ENCODE results near the gene ZNRF3.

ZNRF3 gene

DNA sequence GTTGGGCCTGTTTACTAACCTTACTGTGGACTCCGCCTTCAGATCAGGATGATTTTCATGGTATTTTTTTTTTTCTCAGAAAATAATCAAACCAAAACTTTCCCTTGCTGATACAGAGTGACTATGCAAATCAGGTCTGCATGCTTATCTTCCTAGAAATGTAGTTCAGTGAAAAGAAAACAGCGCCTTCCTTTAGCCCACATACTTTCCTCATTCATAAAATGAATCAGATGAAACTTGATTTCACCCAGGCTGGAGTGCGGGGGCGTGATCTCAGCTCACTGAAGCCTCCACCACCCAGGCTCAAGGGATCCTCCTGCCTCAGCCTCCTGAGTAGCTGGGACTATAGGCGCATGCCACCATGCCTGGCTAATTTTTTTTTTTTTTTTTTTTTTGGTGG lies 26.0 kb downstream of the ZNRF3 start:
- H3K27me3 ChIP-seq (ENCODE audit: low read length) = no peaks in the 10 kb centered on the region
- TF ChIP-seq EZH2phosphoT487 (conservative IDR thresholded peaks at IDR 0.05; ENCODE audit: low read length) = no peak
- TF ChIP-seq CTCF (IDR thresholded peaks at IDR 0.05; ENCODE audit: insufficient read depth, low read length, poor library complexity, severe bottlenecking) = no peak
- H3K4me3 ChIP-seq (ENCODE audit: insufficient read depth, low read length, poor library complexity, severe bottlenecking) = no peak overlapping the region
- 0 out of 2 replicates have a peak, but pooled peaks cover 4% of the 10 kb centered on the region for H4K20me1 ChIP-seq (ENCODE audit: low read depth, low read length)
- H2AFZ ChIP-seq (ENCODE audit: low read depth, low read length, severe bottlenecking) = no peak overlapping the region
- H3K36me3 ChIP-seq (ENCODE audit: low read length) = no peaks in the 10 kb centered on the region
- no peak overlapping the region for H3K27ac ChIP-seq (ENCODE audit: low read depth, low read length)
- H3K9me2 ChIP-seq (replicated peaks; ENCODE audit: insufficient read depth, low read length) = no peaks in the 10 kb centered on the region
- H3K79me2 ChIP-seq (ENCODE audit: insufficient read depth, low read length) = no peaks in the 10 kb centered on the region
- no peak overlapping the region for H3K4me2 ChIP-seq (ENCODE audit: low read depth, low read length, poor library complexity, severe bottlenecking)
- no peak overlapping the region for H3K9ac ChIP-seq (ENCODE audit: low read length)
- H3K9me3 ChIP-seq (ENCODE audit: insufficient read depth, low read length) = no peaks in the 10 kb centered on the region
- H3F3A ChIP-seq (ENCODE audit: insufficient read depth) = no peaks in the 10 kb centered on the region

DNA sequence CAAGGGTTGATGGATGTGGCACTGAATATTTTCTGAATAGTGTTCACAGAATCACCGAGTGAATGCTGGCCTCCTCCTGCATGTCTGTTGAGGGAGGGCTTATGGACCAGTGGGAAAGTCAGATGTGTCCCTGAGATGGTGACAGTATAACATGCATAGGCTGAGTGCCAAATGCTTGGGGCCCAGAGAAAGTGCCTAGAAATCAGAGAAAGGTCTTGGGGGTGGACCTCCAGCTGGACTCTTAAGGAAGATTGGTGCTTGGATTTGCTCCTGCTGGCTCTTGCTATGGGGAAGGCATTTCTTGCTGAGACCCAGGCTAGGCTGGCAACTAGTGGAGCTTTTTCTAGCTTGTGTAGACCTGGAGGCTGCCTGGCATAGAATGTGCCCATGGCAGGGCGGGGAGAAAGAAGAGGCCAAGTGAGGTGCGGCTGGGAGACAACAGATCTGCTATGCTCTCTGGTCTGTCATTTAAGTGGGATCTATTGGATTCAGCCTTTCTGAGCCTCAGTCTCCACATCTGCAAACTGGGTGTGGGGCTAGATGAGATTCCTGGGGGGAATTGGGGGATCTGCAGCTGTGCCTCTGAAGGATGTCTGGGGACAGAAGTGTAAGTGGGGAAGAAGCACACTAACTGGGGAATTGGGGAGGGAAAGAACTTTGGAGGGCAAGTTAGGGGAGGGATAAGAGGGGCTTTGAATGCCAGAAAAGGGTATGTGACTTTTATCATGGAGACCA lies 27.4 kb downstream of the ZNRF3 start:
- no peak for TF ChIP-seq CTCF (IDR thresholded peaks at IDR 0.05; ENCODE audit: insufficient read depth, low read length, poor library complexity, severe bottlenecking)
- TF ChIP-seq EZH2phosphoT487 (conservative IDR thresholded peaks at IDR 0.05; ENCODE audit: low read length) = no peak
- H3F3A ChIP-seq (ENCODE audit: insufficient read depth) = no peaks in the 10 kb centered on the region
- no peak overlapping the region for H3K9ac ChIP-seq (ENCODE audit: low read length)
- H3K79me2 ChIP-seq (ENCODE audit: insufficient read depth, low read length) = no peaks in the 10 kb centered on the region
- H3K4me3 ChIP-seq (ENCODE audit: insufficient read depth, low read length, poor library complexity, severe bottlenecking) = no peak overlapping the region
- H2AFZ ChIP-seq (ENCODE audit: low read depth, low read length, severe bottlenecking) = no peak overlapping the region
- no peaks in the 10 kb centered on the region for H3K36me3 ChIP-seq (ENCODE audit: low read length)
- 0 out of 2 replicates have a peak, but pooled peaks cover 4% of the 10 kb centered on the region for H4K20me1 ChIP-seq (ENCODE audit: low read depth, low read length)
- no peaks in the 10 kb centered on the region for H3K27me3 ChIP-seq (ENCODE audit: low read length)
- no peaks in the 10 kb centered on the region for H3K9me2 ChIP-seq (replicated peaks; ENCODE audit: insufficient read depth, low read length)
- no peak overlapping the region for H3K4me2 ChIP-seq (ENCODE audit: low read depth, low read length, poor library complexity, severe bottlenecking)
- H3K27ac ChIP-seq (ENCODE audit: low read depth, low read length) = no peak overlapping the region
- H3K9me3 ChIP-seq (ENCODE audit: insufficient read depth, low read length) = no peaks in the 10 kb centered on the region

GRCh38 chr22:28911304-28911690 lies 27.9 kb downstream of the ZNRF3 start:
- Histone ChIP-seq H3K36me3 (ENCODE audit: low read length) (no peaks in the 10 kb centered on the region), H4K20me1 (ENCODE audit: low read depth, low read length) (0 out of 2 replicates have a peak, but pooled peaks cover 4% of the 10 kb centered on the region), H3K9me2 (replicated peaks; ENCODE audit: insufficient read depth, low read length) (no peaks in the 10 kb centered on the region), H3K9ac (ENCODE audit: low read length) (no peak overlapping the region), H3K9me3 (ENCODE audit: insufficient read depth, low read length) (no peaks in the 10 kb centered on the region), H2AFZ (ENCODE audit: low read depth, low read length, severe bottlenecking) (no peak overlapping the region), H3K4me3 (ENCODE audit: insufficient read depth, low read length, poor library complexity, severe bottlenecking) (no peak overlapping the region), H3K27me3 (ENCODE audit: low read length) (no peaks in the 10 kb centered on the region), H3K4me2 (ENCODE audit: low read depth, low read length, poor library complexity, severe bottlenecking) (no peak overlapping the region), H3F3A (ENCODE audit: insufficient read depth) (no peaks in the 10 kb centered on the region), H3K27ac (ENCODE audit: low read depth, low read length) (no peak overlapping the region), H3K79me2 (ENCODE audit: insufficient read depth, low read length) (no peaks in the 10 kb centered on the region)
- no peak for TF ChIP-seq CTCF (IDR thresholded peaks at IDR 0.05; ENCODE audit: insufficient read depth, low read length, poor library complexity, severe bottlenecking)
- TF ChIP-seq EZH2phosphoT487 (conservative IDR thresholded peaks at IDR 0.05; ENCODE audit: low read length) = no peak

Measured in SU-DHL-6 (cell line).